ENCODE results near the gene GNAI2.
A peak's percentile ranks its signal among the peaks of the same experiment; 100 is the strongest.

- TF ChIP-seq, protein P1, sequence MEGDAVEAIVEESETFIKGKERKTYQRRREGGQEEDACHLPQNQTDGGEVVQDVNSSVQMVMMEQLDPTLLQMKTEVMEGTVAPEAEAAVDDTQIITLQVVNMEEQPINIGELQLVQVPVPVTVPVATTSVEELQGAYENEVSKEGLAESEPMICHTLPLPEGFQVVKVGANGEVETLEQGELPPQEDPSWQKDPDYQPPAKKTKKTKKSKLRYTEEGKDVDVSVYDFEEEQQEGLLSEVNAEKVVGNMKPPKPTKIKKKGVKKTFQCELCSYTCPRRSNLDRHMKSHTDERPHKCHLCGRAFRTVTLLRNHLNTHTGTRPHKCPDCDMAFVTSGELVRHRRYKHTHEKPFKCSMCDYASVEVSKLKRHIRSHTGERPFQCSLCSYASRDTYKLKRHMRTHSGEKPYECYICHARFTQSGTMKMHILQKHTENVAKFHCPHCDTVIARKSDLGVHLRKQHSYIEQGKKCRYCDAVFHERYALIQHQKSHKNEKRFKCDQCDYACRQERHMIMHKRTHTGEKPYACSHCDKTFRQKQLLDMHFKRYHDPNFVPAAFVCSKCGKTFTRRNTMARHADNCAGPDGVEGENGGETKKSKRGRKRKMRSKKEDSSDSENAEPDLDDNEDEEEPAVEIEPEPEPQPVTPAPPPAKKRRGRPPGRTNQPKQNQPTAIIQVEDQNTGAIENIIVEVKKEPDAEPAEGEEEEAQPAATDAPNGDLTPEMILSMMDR (IDR thresholded peaks at IDR 0.05; ENCODE audit: low read depth, low read length, poor library complexity, severe bottlenecking) = peak; percentile 53
- TF ChIP-seq EZH2phosphoT487 (IDR thresholded peaks at IDR 0.05; ENCODE audit: borderline replicate concordance, low read length) = no peak
Observed at GRCh38 chr3:50246517-50246954, 10.5 kb downstream of the GNAI2 start.
